ENCODE data around the gene SSNA1.

DNA sequence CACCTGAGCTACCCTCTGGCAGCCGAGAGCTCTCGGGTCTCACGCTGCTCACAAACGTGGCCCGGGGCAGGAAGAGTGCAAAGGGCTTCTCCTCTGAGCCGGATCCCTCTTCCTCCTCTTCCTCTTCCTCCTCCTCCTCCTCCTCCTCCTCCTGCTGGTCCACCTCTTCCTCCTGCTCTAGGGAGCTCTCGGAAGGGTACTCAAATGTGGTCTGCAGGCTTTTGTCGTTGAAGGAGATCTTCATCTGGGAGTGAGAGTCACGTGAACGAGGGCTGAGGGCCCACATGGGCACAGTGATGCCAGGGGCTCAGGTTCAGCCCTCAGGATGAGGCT lies 3.9 kb downstream of the SSNA1 start:
- TF ChIP-seq, protein P1, sequence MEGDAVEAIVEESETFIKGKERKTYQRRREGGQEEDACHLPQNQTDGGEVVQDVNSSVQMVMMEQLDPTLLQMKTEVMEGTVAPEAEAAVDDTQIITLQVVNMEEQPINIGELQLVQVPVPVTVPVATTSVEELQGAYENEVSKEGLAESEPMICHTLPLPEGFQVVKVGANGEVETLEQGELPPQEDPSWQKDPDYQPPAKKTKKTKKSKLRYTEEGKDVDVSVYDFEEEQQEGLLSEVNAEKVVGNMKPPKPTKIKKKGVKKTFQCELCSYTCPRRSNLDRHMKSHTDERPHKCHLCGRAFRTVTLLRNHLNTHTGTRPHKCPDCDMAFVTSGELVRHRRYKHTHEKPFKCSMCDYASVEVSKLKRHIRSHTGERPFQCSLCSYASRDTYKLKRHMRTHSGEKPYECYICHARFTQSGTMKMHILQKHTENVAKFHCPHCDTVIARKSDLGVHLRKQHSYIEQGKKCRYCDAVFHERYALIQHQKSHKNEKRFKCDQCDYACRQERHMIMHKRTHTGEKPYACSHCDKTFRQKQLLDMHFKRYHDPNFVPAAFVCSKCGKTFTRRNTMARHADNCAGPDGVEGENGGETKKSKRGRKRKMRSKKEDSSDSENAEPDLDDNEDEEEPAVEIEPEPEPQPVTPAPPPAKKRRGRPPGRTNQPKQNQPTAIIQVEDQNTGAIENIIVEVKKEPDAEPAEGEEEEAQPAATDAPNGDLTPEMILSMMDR (IDR thresholded peaks at IDR 0.05), result no peak
- TF ChIP-seq EZH2 (IDR thresholded peaks at IDR 0.05; ENCODE audit: borderline replicate concordance, insufficient read depth, low read depth, low read length, poor library complexity, severe bottlenecking), result no peak
